ENCODE data around the gene SNX9. TPM values are rescaled to one million over a fixed set of nuclear protein-coding genes. Genes with fewer than 3 reads are reported as not detected.
"Not testable (repeated sequence)": the region's sequence is repeated elsewhere in the genome, so short reads cannot be mapped to it uniquely, and the experiment has no call there.

Gene SNX9
- total RNA-seq, 1 experiment from 2014 or later: 24.8 TPM

GRCh38 chr6:157966589-157966977 is 143.5 kb downstream of the SNX9 start:
- POLR2A ChIA-PET (ENCODE audit: low non-redundant PET): no interaction called here
- TF ChIP-seq CTCF (conservative IDR thresholded peaks at IDR 0.05; ENCODE audit: low read depth, low read length) (no peak), EZH2 (IDR thresholded peaks at IDR 0.05; ENCODE audit: borderline replicate concordance, low read depth, low read length, poor library complexity, severe bottlenecking) (no peak)
- CTCF ChIA-PET: no interaction called here
- no peaks in the 10 kb centered on the region for H3K27me3 ChIP-seq (replicated peaks; ENCODE audit: insufficient read depth, low read depth, low read length, poor library complexity)
- no peak overlapping the region for H3K27ac ChIP-seq (ENCODE audit: low read depth, low read length, poor library complexity, severe bottlenecking)
- intact Hi-C loops (cut with micrococcal nuclease; ENCODE audit: unreplicated experiment): no loop called here
- no peak overlapping the region for H3K4me3 ChIP-seq (ENCODE audit: low read depth, low read length, poor library complexity, severe bottlenecking)
- BruUV-seq (replicated peaks): no TSS peak
- DNase-seq (ENCODE audit: low spot score): no peak
- H3K4me1 ChIP-seq (ENCODE audit: insufficient read depth, low read length, poor library complexity, severe bottlenecking): no peaks in the 10 kb centered on the region
- H3K9me3 ChIP-seq (ENCODE audit: low read depth, low read length, poor library complexity, severe bottlenecking): no peaks in the 10 kb centered on the region
- H3K36me3 ChIP-seq (ENCODE audit: insufficient read depth, low read length, poor library complexity, severe bottlenecking): no peaks in the 10 kb centered on the region

GRCh38 chr6:157967020-157967419 is 144.0 kb downstream of the SNX9 start:
- ChIA-PET CTCF (no interaction called here), POLR2A (ENCODE audit: low non-redundant PET) (no interaction called here)
- Histone ChIP-seq H3K36me3 (ENCODE audit: insufficient read depth, low read length, poor library complexity, severe bottlenecking) (no peaks in the 10 kb centered on the region), H3K27ac (ENCODE audit: low read depth, low read length, poor library complexity, severe bottlenecking) (no peak overlapping the region), H3K4me1 (ENCODE audit: insufficient read depth, low read length, poor library complexity, severe bottlenecking) (no peaks in the 10 kb centered on the region), H3K4me3 (ENCODE audit: low read depth, low read length, poor library complexity, severe bottlenecking) (no peak overlapping the region), H3K9me3 (ENCODE audit: low read depth, low read length, poor library complexity, severe bottlenecking) (no peaks in the 10 kb centered on the region), H3K27me3 (replicated peaks; ENCODE audit: insufficient read depth, low read depth, low read length, poor library complexity) (no peaks in the 10 kb centered on the region)
- intact Hi-C loops (cut with micrococcal nuclease; ENCODE audit: unreplicated experiment): no loop called here
- TF ChIP-seq CTCF (conservative IDR thresholded peaks at IDR 0.05; ENCODE audit: low read depth, low read length) (no peak), EZH2 (IDR thresholded peaks at IDR 0.05; ENCODE audit: borderline replicate concordance, low read depth, low read length, poor library complexity, severe bottlenecking) (no peak)
- no TSS peak for BruUV-seq (replicated peaks)
- no peak for DNase-seq (ENCODE audit: low spot score)

GRCh38 chr6:157967486-157967885 is 144.4 kb downstream of the SNX9 start:
- no peaks in the 10 kb centered on the region for H3K36me3 ChIP-seq (ENCODE audit: insufficient read depth, low read length, poor library complexity, severe bottlenecking)
- H3K4me3 ChIP-seq (ENCODE audit: low read depth, low read length, poor library complexity, severe bottlenecking): no peak overlapping the region
- no peak for DNase-seq (ENCODE audit: low spot score)
- TF ChIP-seq EZH2 (IDR thresholded peaks at IDR 0.05; ENCODE audit: borderline replicate concordance, low read depth, low read length, poor library complexity, severe bottlenecking) (no peak), CTCF (conservative IDR thresholded peaks at IDR 0.05; ENCODE audit: low read depth, low read length) (no peak)
- no TSS peak for BruUV-seq (replicated peaks)
- intact Hi-C loops (cut with micrococcal nuclease; ENCODE audit: unreplicated experiment): no loop called here
- H3K27ac ChIP-seq (ENCODE audit: low read depth, low read length, poor library complexity, severe bottlenecking): no peak overlapping the region
- no peaks in the 10 kb centered on the region for H3K4me1 ChIP-seq (ENCODE audit: insufficient read depth, low read length, poor library complexity, severe bottlenecking)
- CTCF ChIA-PET: no interaction called here
- H3K27me3 ChIP-seq (replicated peaks; ENCODE audit: insufficient read depth, low read depth, low read length, poor library complexity): no peaks in the 10 kb centered on the region
- POLR2A ChIA-PET (ENCODE audit: low non-redundant PET): no interaction called here
- no peaks in the 10 kb centered on the region for H3K9me3 ChIP-seq (ENCODE audit: low read depth, low read length, poor library complexity, severe bottlenecking)

- H3K27ac ChIP-seq (ENCODE audit: low read depth, low read length, poor library complexity, severe bottlenecking); H3K9me3 ChIP-seq (ENCODE audit: low read depth, low read length, poor library complexity, severe bottlenecking); H3K27me3 ChIP-seq (replicated peaks; ENCODE audit: insufficient read depth, low read depth, low read length, poor library complexity); intact Hi-C loops (cut with micrococcal nuclease; ENCODE audit: unreplicated experiment); BruUV-seq (replicated peaks); H3K4me1 ChIP-seq (ENCODE audit: insufficient read depth, low read length, poor library complexity, severe bottlenecking); H3K36me3 ChIP-seq (ENCODE audit: insufficient read depth, low read length, poor library complexity, severe bottlenecking); H3K4me3 ChIP-seq (ENCODE audit: low read depth, low read length, poor library complexity, severe bottlenecking); DNase-seq (ENCODE audit: low spot score); CTCF ChIA-PET: not testable (repeated sequence)
- POLR2A ChIA-PET (ENCODE audit: low non-redundant PET): interaction anchor here (0.6 kb wide), 1 partner anchor 203 kb away, joined by 3 read pairs; no protein-coding TSS in a partner anchor
Measured at GRCh38 chr6:157972177-157972576, 149.1 kb downstream of the SNX9 start.
